SK-N-SH (cell line): ENCODE measurements around the gene POLR3GL. TPM values are rescaled to one million over a fixed set of nuclear protein-coding genes. Genes with fewer than 3 reads are reported as not detected.

Source experiments
- CTCF ChIA-PET: fragments of 300-600, 350-600 bp; formaldehyde crosslinking; extraction: SDS; loops from one replicate; lab custom pipeline; 2021; lab: Yijun Ruan, JAX
- POLR2A ChIA-PET: fragments of 350-600 bp; sonication (Branson Sonifier 250); formaldehyde crosslinking; extraction: SDS; loops from one replicate; lab custom pipeline; 2020; ENCODE audit warnings: antibody characterized with exemption, inconsistent platforms; lab: Yijun Ruan, JAX
- DNase-seq: peaks from one replicate; pipeline ENCODE4 v3.0.0; 2012
- H2AFZ ChIP-seq: fragments of 200-600 bp; sonication (generic); 2 replicates; pipeline ENCODE4 v1.8.1; 2016; ENCODE audit warnings: antibody characterized with exemption, mild to moderate bottlenecking, low read depth
- H3F3A ChIP-seq: fragments of 200-600 bp; sonication (generic); replicated peaks from 2 replicates; pipeline ENCODE3; 2016; ENCODE audit warnings: antibody characterized with exemption, mild to moderate bottlenecking; ENCODE audit not compliant: insufficient read depth
- H3K27ac ChIP-seq, 2 experiments: fragments of 200-500 bp in 1 of 2; fragments of 200-600 bp in 1 of 2; sonication (Bioruptor generic) in 1 of 2; sonication (generic), shearing (Covaris generic) in 1 of 2; 2 replicates each; pipeline versions ENCODE4 v1.5.1 to v1.6.1; 2014 to 2016; ENCODE audit warnings: low read depth in 2 of 2, inconsistent platforms in 1 of 2, low read length in 1 of 2, mild to moderate bottlenecking in 1 of 2, mixed read lengths in 1 of 2
- H3K27me3 ChIP-seq: fragments of 200-600 bp; sonication (generic), shearing (Covaris generic); 2 replicates; pipeline ENCODE4 v1.6.1; 2016; ENCODE audit warnings: mixed run types; ENCODE audit not compliant: insufficient read depth
- H3K36me3 ChIP-seq, 2 experiments: fragments of 200-500 bp in 1 of 2; fragments of 200-600 bp in 1 of 2; sonication (Bioruptor generic) in 1 of 2; sonication (generic) in 1 of 2; replicated peaks in 1 of 2; 2 replicates each; pipeline versions ENCODE3 to v1.5.1; 2014 to 2016; ENCODE audit warnings: low read length in 1 of 2, mild to moderate bottlenecking in 1 of 2; ENCODE audit not compliant: insufficient read depth in 2 of 2, control insufficient read depth in 1 of 2
- H3K4me1 ChIP-seq, 2 experiments: fragments of 200-500 bp in 1 of 2; fragments of 200-600 bp in 1 of 2; sonication (Bioruptor generic) in 1 of 2; sonication (generic), shearing (Covaris generic) in 1 of 2; 2 replicates each; pipeline versions ENCODE4 v1.5.1 to v1.6.1; 2014 to 2016; ENCODE audit warnings: low read depth in 1 of 2, low read length in 1 of 2, mixed run types in 1 of 2; ENCODE audit not compliant: insufficient read depth in 2 of 2, control insufficient read depth in 1 of 2
- H3K4me2 ChIP-seq: fragments of 200-600 bp; sonication (generic), shearing (Covaris generic); 2 replicates; pipeline ENCODE4 v1.6.1; 2017; ENCODE audit warnings: mixed run types
- H3K4me3 ChIP-seq, 2 experiments: fragments of 200-500 bp in 1 of 2; fragments of 200-600 bp in 1 of 2; sonication (Bioruptor generic) in 1 of 2; sonication (generic), shearing (Covaris generic) in 1 of 2; 2 replicates each; pipeline versions ENCODE4 v1.5.1 to v1.8.1; 2014 to 2016; ENCODE audit warnings: low read depth in 2 of 2, inconsistent platforms in 1 of 2, low read length in 1 of 2, mild to moderate bottlenecking in 1 of 2, mixed read lengths in 1 of 2, moderate library complexity in 1 of 2
- H3K79me2 ChIP-seq: fragments of 200-600 bp; sonication (generic); 2 replicates; pipeline ENCODE4 v1.8.1; 2017; ENCODE audit warnings: mild to moderate bottlenecking; ENCODE audit not compliant: insufficient read depth
- H3K9ac ChIP-seq: fragments of 200-600 bp; sonication (generic); 2 replicates; pipeline ENCODE4 v1.6.1; 2017; ENCODE audit warnings: mixed run types
- H3K9me2 ChIP-seq: fragments of 200-600 bp; sonication (generic); 2 replicates; pipeline ENCODE4 v1.6.1; 2017; ENCODE audit warnings: mixed run types
- H3K9me3 ChIP-seq: fragments of 200-600 bp; sonication (generic); 2 replicates; pipeline ENCODE4 v1.6.1; 2017; ENCODE audit warnings: mixed run types, mild to moderate bottlenecking, moderate library complexity
- H4K20me1 ChIP-seq: fragments of 200-600 bp; sonication (generic); 2 replicates; pipeline ENCODE4 v1.6.1; 2017; ENCODE audit warnings: mild to moderate bottlenecking, mixed run types; ENCODE audit not compliant: insufficient read depth
- CHD2 ChIP-seq: fragments of 150-350 bp; IDR thresholded peaks from 2 replicates; pipeline ENCODE4 v1.6.1; 2018; ENCODE audit warnings: low read length; ENCODE audit not compliant: partially characterized antibody
- EP300 ChIP-seq, 2 experiments: IDR thresholded peaks; 2 replicates each; pipeline versions ENCODE4 v1.4.0 to v1.6.1; 2012; ENCODE audit warnings: borderline replicate concordance in 1 of 2, low read depth in 1 of 2, low read length in 1 of 2
- EZH2phosphoT487 ChIP-seq: fragments of 200-600 bp; sonication (generic); IDR thresholded peaks from 2 replicates; pipeline ENCODE4 v1.6.1; 2017; ENCODE audit warnings: low read depth, mixed run types, mild to moderate bottlenecking, antibody characterized with exemption, moderate library complexity, borderline replicate concordance
- FOSL2 ChIP-seq: IDR thresholded peaks from 2 replicates; pipeline ENCODE4 v1.4.0; 2012; ENCODE audit warnings: low read depth, mild to moderate bottlenecking, moderate library complexity, borderline replicate concordance
- GABPA ChIP-seq: IDR thresholded peaks from 2 replicates; pipeline ENCODE4 v1.4.0; 2012; ENCODE audit warnings: low read depth, mild to moderate bottlenecking
- GATA2 ChIP-seq: sonication (generic); formaldehyde crosslinking; IDR thresholded peaks from 2 replicates; pipeline ENCODE4 v1.5.0; 2020; ENCODE audit warnings: mild to moderate bottlenecking, missing genetic modification reagents
- JUND ChIP-seq: IDR thresholded peaks from 2 replicates; pipeline ENCODE4 v1.4.0; 2012
- MEF2A ChIP-seq: IDR thresholded peaks from 2 replicates; pipeline ENCODE4 v1.4.0; 2012; ENCODE audit warnings: low read depth, borderline replicate concordance
- MXI1 ChIP-seq: IDR thresholded peaks from 2 replicates; pipeline ENCODE4 v1.6.1; 2012; ENCODE audit warnings: mild to moderate bottlenecking, low read depth, low read length, improper control_type of control experiment
- NRF1 ChIP-seq: IDR thresholded peaks from 2 replicates; pipeline ENCODE4 v1.6.1; 2012; ENCODE audit warnings: low read depth, mild to moderate bottlenecking, low read length
- POLR2AphosphoS5 ChIP-seq: IDR thresholded peaks from 2 replicates; pipeline ENCODE4 v1.6.1; 2012; ENCODE audit warnings: low read depth, low read length
- RCOR1 ChIP-seq: fragments of 150-350 bp; IDR thresholded peaks from 2 replicates; pipeline ENCODE4 v1.6.1; 2017; ENCODE audit warnings: antibody characterized with exemption, low read length
- RXRA ChIP-seq: IDR thresholded peaks from 2 replicates; pipeline ENCODE4 v1.4.0; 2012; ENCODE audit warnings: low read depth, mild to moderate bottlenecking, borderline replicate concordance
- SIN3A ChIP-seq: IDR thresholded peaks from 2 replicates; pipeline ENCODE4 v1.6.1; 2012; ENCODE audit warnings: low read depth, mild to moderate bottlenecking, low read length, moderate library complexity, borderline replicate concordance
- SMC3 ChIP-seq: IDR thresholded peaks from 2 replicates; pipeline ENCODE4 v1.6.1; 2012; ENCODE audit warnings: low read depth, low read length, improper control_type of control experiment
- TCF12 ChIP-seq: IDR thresholded peaks from 2 replicates; pipeline ENCODE4 v1.4.0; 2012
- WGBS: methylation state at CpG from one replicate; pipeline ENCODE4 v1.1.6; 2017; ENCODE audit warnings: low lambda C conversion rate; 5-methylcytosine and 5-hydroxymethylcytosine counted together
- polyA plus RNA-seq, 3 experiments: library from polyadenylated mRNA; depleted of rRNA; stranded (reverse); fragments of >200 nt; gene quantifications; 2 replicates each; pipeline ENCODE4 v1.2.3, GENCODE V29; 2012
- TF ChIP-seq, protein P1 (sequence below): IDR thresholded peaks from 2 replicates; pipeline ENCODE4 v1.4.0; 2012; ENCODE audit warnings: low read depth, borderline replicate concordance
- TF ChIP-seq, protein P2 (sequence below): fragments of 150-350 bp; IDR thresholded peaks from 2 replicates; pipeline ENCODE4 v1.6.1; 2016; ENCODE audit warnings: mild to moderate bottlenecking, low read depth, low read length
- TF ChIP-seq, protein P3 (sequence below): IDR thresholded peaks from 2 replicates; pipeline ENCODE4 v1.6.1; 2012; ENCODE audit warnings: mild to moderate bottlenecking, low read depth, low read length, moderate library complexity
- TF ChIP-seq, protein P4 (sequence below): fragments of 150-350 bp; IDR thresholded peaks from 2 replicates; pipeline ENCODE4 v1.6.1; 2017; ENCODE audit warnings: antibody characterized with exemption, low read length, low read depth, borderline replicate concordance

The POLR3GL gene
- polyA plus RNA-seq, 1 of the 3 experiments (the other 2 are of a cell fraction) = 15.8 TPM

DNA sequence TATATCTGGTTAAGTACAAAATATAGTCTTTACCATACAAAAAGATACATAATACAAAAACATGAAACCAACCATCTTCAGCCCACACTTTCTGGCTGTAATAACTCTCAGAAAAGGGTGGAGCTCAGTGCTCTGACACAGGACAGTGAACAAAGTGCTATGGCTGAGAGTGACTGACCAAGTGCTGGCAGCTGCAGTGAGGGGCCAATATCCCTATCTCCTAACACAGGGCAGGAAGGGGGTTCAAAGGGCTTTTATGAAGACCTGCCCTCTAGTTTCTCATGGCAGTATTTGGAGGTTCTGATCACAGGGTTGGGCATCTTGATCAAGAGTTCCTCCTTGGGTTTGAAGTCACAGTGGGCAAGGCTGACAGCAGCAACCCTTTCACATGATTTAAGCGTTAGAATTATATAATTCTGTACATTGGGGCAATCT is 28.0 kb downstream of the POLR3GL start:
- peaks cover 36% of the 10 kb centered on the region for H3K79me2 ChIP-seq
- no peaks in the 10 kb centered on the region for H3K9me2 ChIP-seq
- TF ChIP-seq NRF1 (no peak), SMC3 (no peak), SIN3A (no peak), MXI1 (no peak), EZH2phosphoT487 (no peak), POLR2AphosphoS5 (no peak), MEF2A (no peak), CHD2 (no peak), FOSL2 (no peak), RXRA (no peak), EP300 (IDR thresholded peaks at IDR 0.05; ENCODE audit: borderline replicate concordance in 1 of 2, low read depth in 1 of 2, low read length in 1 of 2) (no peak), RCOR1 (no peak), TCF12 (no peak), GABPA (no peak), JUND (no peak), GATA2 (CRISPR knock-in tag) (no peak)
- TF ChIP-seq, protein P1, sequence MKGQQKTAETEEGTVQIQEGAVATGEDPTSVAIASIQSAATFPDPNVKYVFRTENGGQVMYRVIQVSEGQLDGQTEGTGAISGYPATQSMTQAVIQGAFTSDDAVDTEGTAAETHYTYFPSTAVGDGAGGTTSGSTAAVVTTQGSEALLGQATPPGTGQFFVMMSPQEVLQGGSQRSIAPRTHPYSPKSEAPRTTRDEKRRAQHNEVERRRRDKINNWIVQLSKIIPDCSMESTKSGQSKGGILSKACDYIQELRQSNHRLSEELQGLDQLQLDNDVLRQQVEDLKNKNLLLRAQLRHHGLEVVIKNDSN = no peak
- TF ChIP-seq, protein P2, sequence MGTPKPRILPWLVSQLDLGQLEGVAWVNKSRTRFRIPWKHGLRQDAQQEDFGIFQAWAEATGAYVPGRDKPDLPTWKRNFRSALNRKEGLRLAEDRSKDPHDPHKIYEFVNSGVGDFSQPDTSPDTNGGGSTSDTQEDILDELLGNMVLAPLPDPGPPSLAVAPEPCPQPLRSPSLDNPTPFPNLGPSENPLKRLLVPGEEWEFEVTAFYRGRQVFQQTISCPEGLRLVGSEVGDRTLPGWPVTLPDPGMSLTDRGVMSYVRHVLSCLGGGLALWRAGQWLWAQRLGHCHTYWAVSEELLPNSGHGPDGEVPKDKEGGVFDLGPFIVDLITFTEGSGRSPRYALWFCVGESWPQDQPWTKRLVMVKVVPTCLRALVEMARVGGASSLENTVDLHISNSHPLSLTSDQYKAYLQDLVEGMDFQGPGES = no peak
- TF ChIP-seq, protein P3, sequence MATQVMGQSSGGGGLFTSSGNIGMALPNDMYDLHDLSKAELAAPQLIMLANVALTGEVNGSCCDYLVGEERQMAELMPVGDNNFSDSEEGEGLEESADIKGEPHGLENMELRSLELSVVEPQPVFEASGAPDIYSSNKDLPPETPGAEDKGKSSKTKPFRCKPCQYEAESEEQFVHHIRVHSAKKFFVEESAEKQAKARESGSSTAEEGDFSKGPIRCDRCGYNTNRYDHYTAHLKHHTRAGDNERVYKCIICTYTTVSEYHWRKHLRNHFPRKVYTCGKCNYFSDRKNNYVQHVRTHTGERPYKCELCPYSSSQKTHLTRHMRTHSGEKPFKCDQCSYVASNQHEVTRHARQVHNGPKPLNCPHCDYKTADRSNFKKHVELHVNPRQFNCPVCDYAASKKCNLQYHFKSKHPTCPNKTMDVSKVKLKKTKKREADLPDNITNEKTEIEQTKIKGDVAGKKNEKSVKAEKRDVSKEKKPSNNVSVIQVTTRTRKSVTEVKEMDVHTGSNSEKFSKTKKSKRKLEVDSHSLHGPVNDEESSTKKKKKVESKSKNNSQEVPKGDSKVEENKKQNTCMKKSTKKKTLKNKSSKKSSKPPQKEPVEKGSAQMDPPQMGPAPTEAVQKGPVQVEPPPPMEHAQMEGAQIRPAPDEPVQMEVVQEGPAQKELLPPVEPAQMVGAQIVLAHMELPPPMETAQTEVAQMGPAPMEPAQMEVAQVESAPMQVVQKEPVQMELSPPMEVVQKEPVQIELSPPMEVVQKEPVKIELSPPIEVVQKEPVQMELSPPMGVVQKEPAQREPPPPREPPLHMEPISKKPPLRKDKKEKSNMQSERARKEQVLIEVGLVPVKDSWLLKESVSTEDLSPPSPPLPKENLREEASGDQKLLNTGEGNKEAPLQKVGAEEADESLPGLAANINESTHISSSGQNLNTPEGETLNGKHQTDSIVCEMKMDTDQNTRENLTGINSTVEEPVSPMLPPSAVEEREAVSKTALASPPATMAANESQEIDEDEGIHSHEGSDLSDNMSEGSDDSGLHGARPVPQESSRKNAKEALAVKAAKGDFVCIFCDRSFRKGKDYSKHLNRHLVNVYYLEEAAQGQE = no peak
- TF ChIP-seq, protein P4, sequence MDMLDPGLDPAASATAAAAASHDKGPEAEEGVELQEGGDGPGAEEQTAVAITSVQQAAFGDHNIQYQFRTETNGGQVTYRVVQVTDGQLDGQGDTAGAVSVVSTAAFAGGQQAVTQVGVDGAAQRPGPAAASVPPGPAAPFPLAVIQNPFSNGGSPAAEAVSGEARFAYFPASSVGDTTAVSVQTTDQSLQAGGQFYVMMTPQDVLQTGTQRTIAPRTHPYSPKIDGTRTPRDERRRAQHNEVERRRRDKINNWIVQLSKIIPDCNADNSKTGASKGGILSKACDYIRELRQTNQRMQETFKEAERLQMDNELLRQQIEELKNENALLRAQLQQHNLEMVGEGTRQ = no peak
- peak overlapping the region in 1 of 2 experiments; percentile 39; a peak in 2 of 4 replicates for H3K27ac ChIP-seq
- peaks cover 38% of the 10 kb centered on the region for H4K20me1 ChIP-seq
- WGBS = 58% methylated on average over 1 of the region's 1 CpG
- CTCF ChIA-PET = interaction anchor here (0.7 to 10.6 kb wide), 7 partner anchors 9 to 147 kb away, joined by 3 to 99 read pairs (median 5); partner anchors contain the start of genes ITGA10 and NUDT17
- no peaks in the 10 kb centered on the region for H3K27me3 ChIP-seq
- H3K9ac ChIP-seq = peak overlapping the region; percentile 90; the same call in 1 of the 2 replicates
- POLR2A ChIA-PET = no interaction called here
- no peak overlapping the region for H2AFZ ChIP-seq
- H3K4me1 ChIP-seq = peaks cover 13 to 34% of the 10 kb centered on the region in 2 experiments; a peak in 3 of 4 replicates
- peaks cover 23% of the 10 kb centered on the region for H3F3A ChIP-seq
- H3K36me3 ChIP-seq = peaks cover 29 to 33% of the 10 kb centered on the region in 2 experiments
- peak overlapping the region; percentile 64 to 90; a peak in 3 of 4 replicates for H3K4me3 ChIP-seq
- DNase-seq = no peak
- no peaks in the 10 kb centered on the region for H3K9me3 ChIP-seq
- peak overlapping the region; percentile 86 for H3K4me2 ChIP-seq
